GM06990 (cell line): ENCODE results near the gene LMF1.

Experiments
- DNase-seq: peaks from one replicate; pipeline ENCODE4 v3.0.0-alpha.2; 2011; ENCODE audit not compliant: insufficient read length; ENCODE audit errors: extremely low read depth
- H3K27me3 ChIP-seq: replicated peaks from 2 replicates; pipeline ENCODE4 v1.6.0; 2011; ENCODE audit warnings: low read length; ENCODE audit not compliant: control insufficient read depth, insufficient read depth
- H3K36me3 ChIP-seq: 2 replicates; pipeline ENCODE4 v1.5.1; 2011; ENCODE audit warnings: low read length; ENCODE audit not compliant: control insufficient read depth, insufficient read depth
- H3K4me3 ChIP-seq: replicated peaks from 2 replicates; pipeline ENCODE4 v1.5.1; 2011; ENCODE audit warnings: low read depth, mild to moderate bottlenecking, control low read depth, low read length
- TF ChIP-seq, protein P1 (sequence below): IDR thresholded peaks from 2 replicates; pipeline ENCODE4 v1.5.1; 2011; ENCODE audit warnings: low read length, control low read depth, mild to moderate bottlenecking, inconsistent platforms; ENCODE audit not compliant: insufficient read depth, poor library complexity, severe bottlenecking

LMF1 gene

DNA sequence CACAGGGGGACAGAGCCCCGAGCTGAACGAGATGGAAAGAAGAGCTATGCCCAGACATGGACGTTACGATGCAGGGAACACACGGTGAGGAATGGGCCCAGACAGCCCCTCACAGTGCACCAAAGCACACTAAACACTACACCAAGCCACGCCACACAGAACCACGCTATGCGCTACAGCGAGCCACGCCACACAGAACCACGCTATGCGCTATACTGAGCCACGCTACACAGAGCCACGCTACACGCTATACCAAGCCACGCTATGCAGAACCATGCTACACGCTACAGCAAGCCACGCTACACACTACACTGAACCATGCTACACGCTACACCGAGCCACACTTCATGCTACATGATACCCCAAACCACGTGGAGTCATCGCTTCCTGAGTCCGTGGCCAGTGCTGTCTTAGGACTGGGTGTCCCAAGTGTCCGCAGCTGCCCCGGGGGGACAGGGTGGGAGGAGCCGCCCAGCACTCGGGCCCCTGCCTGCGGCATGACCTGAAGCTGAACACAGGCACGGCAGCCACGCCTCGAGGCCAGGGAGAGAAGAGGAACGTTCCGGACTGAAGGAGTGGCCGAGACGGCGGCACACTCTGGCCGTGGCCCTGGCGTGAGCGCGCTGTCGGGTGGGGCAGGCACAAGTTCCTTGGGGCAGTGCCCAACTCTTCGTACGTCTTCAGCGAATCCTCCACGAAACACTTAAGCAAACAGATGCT lies 61.3 kb downstream of the LMF1 start:
- TF ChIP-seq, protein P1, sequence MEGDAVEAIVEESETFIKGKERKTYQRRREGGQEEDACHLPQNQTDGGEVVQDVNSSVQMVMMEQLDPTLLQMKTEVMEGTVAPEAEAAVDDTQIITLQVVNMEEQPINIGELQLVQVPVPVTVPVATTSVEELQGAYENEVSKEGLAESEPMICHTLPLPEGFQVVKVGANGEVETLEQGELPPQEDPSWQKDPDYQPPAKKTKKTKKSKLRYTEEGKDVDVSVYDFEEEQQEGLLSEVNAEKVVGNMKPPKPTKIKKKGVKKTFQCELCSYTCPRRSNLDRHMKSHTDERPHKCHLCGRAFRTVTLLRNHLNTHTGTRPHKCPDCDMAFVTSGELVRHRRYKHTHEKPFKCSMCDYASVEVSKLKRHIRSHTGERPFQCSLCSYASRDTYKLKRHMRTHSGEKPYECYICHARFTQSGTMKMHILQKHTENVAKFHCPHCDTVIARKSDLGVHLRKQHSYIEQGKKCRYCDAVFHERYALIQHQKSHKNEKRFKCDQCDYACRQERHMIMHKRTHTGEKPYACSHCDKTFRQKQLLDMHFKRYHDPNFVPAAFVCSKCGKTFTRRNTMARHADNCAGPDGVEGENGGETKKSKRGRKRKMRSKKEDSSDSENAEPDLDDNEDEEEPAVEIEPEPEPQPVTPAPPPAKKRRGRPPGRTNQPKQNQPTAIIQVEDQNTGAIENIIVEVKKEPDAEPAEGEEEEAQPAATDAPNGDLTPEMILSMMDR, result no peak
- Histone ChIP-seq H3K4me3 (no peak overlapping the region), H3K36me3 (no peaks in the 10 kb centered on the region), H3K27me3 (no peaks in the 10 kb centered on the region)
- no peak for DNase-seq

DNA sequence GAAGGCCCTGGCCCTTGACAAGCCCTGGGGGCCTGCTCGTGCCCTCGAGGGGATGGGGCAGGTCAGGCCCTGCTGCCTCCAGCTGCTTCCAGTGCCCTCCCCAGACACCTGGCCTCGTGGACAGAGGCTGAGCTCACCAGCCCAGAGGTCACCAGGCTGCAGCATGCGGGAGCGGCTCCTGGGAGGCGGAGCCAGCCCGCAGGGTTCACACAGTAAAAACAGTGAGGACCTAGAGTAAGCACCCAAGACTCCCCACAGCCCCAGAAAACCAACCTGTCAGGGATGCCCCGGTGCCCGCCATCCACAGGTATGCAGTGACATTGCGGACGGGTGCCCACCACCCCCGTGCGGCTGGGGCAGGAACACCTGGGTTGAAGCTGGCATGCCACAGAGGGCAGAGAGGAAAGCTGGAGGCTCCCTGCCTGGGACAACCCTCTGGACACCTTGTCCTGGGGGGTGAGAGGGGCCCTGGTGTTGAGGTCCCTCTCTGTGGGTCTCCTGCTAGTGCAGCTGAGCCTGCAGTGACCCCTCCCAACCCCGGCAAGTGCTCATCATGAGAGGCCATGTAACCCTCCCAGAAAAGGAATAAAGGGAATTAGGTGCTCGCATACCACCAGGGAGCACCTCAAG lies 62.1 kb downstream of the LMF1 start:
- Histone ChIP-seq H3K36me3 (no peaks in the 10 kb centered on the region), H3K27me3 (no peaks in the 10 kb centered on the region), H3K4me3 (no peak overlapping the region)
- DNase-seq, result no peak
- TF ChIP-seq, protein P1, result no peak

DNA sequence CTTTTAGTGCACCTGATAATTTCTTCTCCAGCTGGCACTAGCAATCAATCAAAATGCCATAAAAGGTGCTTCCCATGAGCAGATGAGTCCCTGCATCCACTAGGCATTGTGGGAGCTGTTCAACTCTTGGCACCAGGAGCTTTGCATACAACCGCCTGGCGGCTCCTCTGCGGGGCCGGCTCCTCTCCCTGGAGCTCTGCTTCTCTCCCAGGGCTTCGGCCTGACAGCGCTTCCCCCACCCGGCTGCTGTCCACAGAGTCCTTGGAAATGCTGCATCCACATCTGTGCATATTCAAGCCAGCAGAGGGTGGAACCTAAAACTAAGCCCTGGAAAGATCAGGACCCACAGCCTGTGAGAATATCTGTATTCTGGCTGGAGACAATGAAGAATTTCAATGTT lies 62.9 kb downstream of the LMF1 start:
- TF ChIP-seq, protein P1, result no peak
- no peaks in the 10 kb centered on the region for H3K36me3 ChIP-seq
- no peaks in the 10 kb centered on the region for H3K27me3 ChIP-seq
- no peak for DNase-seq
- H3K4me3 ChIP-seq, result no peak overlapping the region

DNA sequence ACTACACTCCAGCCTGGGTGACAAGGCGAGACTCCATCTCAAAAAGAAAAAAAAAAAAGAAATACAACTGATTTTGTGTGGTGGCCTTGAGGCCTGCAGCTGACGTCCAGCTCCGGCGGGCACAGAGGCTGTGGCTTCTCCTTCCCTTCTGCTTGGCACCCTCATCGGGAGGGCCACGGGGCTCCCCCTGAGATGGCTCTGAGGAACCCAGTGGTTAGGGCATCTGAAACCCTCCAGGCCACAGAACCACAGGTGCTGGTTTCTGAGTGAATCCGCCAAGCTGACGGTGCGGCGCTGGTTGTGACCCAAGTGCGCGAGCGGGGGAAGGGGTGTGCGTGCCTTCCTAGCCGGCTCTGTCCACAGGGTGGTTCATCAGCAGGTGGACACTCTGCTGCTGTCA lies 63.4 kb downstream of the LMF1 start:
- Histone ChIP-seq H3K36me3 (no peaks in the 10 kb centered on the region), H3K4me3 (no peak overlapping the region), H3K27me3 (no peaks in the 10 kb centered on the region)
- TF ChIP-seq, protein P1, result no peak
- DNase-seq, result no peak

DNA sequence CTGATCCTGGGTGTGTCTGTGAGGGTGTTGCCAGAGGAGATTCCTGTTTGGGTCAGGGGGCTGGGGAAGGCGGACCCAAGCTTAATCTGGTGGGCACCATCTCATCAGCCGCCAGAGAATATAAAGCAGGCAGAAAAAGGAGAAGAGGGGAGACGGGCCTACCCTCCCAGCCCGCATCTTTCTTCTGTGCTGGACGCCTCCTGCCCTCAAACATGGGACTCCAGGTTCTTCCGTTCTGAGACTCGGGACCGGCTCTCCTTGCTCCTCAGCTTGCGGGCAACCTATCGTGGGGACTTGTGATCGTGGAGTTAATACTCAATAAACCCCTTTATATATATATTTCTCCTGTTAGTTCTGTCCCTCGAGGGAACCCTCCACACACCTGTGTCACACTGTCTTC lies 64.5 kb downstream of the LMF1 start:
- H3K36me3 ChIP-seq, result no peaks in the 10 kb centered on the region
- H3K4me3 ChIP-seq, result no peak overlapping the region
- no peaks in the 10 kb centered on the region for H3K27me3 ChIP-seq
- TF ChIP-seq, protein P1, result no peak
- no peak for DNase-seq
